GM18867 (cell line): Measurements from ENCODE around the gene LEMD2.

Experiments used
- ATAC-seq: cut with Tn5 transposase; IDR thresholded peaks from one replicate; pipeline ENCODE4 v1.9.1; 2021; ENCODE audit warnings: mild to moderate bottlenecking, moderate library complexity; ENCODE audit not compliant: unreplicated experiment

LEMD2 gene

DNA sequence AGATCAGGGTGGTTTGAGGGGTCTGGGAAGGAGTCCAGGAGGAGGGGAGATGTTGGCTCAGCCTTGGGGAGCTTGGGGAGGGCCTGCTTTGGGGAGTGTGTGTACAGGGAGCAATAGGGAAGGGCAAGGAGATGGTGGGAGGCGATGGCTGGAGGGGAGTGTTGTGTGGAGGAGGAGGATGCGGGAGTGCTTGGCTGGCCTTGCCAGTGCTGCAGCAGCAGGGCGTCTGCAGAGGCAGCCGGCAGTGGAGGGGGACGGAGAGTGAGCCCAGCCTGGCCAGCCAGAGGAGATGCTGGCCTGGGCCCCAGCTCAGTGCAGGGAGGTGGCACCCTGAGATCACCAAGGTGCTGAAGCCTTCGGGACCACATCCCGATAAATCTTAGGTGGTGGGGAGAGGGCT is 46.1 kb downstream of the LEMD2 start:
- ATAC-seq: no peak

DNA sequence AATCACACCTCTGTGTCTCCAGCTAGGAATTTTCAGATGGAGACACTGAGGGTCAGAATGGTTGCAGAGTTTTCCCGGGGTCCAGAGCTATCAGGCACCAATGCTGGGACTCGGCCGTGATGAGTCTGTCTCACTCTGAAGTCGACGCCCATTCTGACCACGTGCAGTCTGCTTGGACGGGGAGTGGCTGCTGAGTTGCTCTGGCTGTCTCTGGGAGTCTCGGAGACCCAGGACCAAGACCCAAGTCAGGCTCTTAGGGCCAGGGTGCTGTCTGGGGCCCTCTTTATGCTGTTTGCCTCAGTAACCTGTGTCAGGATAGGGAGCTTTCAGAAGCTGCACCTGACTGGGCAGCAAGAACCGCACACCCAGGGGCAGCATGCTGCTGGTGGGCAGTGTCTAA is 46.8 kb downstream of the LEMD2 start:
- no peak for ATAC-seq

DNA sequence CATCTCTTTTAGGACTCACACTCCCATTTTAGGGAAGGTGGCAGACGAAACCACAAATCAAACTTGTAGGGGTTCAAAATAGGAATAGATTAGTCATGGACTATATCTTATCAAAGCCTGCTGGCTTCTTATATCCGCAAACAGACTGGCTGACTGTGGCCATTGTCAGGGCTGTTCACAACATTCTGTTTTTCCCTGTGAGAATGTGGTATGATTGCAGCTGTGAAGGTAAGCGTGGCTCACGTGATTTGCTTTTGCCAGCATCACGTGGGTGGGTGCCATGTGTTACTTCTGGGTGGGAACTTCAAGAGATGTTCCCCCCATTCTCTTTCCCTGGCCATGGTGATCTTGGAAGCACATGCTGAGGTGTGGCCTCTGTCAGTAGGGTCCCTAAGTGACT is 48.1 kb downstream of the LEMD2 start:
- no peak for ATAC-seq

DNA sequence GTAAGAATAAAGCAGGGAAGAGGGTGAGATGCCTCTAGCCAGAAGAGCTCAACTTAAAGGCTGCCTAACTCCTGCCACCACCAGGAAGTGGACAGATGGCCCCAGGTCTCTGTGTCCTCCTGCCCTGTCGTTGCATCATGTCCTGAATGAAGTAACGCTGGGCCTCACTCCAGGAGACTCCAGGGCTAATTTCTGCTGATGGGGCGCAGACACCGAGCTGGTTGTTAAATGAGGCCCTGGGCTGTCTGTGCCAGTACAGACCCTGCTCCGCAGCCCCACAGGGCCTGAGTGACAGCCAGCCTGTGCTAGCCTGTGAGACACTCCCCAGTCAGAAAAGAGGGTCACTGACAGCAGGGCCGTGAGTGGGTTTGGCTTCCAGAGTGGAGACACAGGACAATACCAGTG is 48.7 kb downstream of the LEMD2 start:
- no peak for ATAC-seq

DNA sequence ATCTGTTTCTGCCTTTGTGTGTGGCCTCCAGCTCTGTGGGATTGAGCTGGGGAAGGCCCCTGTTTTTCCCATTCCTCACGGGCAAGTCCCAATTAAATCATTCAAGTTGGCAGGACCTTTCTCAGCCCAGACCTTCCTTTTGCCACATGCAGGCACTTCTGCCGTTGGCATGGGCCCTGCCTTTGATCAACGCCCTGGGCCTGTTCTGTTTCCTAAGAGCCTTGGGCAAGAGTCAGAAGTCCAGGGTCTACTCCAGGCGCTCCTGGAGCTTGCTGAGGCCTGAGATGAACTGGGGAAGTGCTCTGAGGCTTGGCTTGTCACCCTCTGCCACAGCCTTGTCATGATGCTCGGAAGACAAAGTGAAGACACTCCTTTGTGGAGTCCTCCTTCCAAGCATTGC is 49.4 kb downstream of the LEMD2 start:
- ATAC-seq: no peak

DNA sequence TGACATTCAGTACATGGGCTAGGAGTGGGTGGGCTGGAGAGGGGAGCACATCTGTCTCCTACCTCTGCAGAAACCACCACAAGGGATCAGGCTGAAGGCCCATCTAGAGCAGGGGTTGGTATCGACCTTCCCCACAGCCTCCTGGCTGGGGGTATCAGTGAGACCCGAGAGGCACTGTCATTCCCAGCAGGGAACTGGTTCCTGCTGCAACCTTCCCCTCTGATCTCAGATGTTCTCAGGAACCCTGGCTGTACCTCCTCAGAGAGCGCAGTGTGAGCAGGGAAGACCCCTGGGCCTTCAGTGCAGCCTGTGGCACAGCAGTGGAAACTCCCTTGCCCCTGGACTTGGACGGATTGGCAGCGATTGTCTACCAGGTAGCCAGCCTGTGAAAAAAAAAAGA is 50.1 kb downstream of the LEMD2 start:
- no peak for ATAC-seq

DNA sequence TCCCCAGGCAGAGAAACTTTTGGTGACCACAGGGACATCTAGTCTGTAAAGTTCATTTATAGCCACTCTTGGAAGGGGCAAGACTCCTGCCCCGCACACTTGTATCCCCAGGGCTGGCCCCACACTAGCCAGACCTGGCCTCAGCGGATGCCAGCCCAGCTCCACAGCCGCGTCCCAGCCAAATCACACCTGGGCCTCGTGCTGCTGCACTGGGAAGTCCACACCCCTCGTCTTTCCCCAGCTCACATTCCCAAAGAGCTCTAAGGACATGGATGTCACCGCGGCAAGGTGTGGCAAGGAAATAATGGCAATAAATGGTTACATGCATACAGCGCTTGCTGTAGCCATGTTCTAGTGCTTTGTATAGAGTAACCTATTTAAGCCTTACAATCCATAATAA is 50.8 kb downstream of the LEMD2 start:
- no peak for ATAC-seq

DNA sequence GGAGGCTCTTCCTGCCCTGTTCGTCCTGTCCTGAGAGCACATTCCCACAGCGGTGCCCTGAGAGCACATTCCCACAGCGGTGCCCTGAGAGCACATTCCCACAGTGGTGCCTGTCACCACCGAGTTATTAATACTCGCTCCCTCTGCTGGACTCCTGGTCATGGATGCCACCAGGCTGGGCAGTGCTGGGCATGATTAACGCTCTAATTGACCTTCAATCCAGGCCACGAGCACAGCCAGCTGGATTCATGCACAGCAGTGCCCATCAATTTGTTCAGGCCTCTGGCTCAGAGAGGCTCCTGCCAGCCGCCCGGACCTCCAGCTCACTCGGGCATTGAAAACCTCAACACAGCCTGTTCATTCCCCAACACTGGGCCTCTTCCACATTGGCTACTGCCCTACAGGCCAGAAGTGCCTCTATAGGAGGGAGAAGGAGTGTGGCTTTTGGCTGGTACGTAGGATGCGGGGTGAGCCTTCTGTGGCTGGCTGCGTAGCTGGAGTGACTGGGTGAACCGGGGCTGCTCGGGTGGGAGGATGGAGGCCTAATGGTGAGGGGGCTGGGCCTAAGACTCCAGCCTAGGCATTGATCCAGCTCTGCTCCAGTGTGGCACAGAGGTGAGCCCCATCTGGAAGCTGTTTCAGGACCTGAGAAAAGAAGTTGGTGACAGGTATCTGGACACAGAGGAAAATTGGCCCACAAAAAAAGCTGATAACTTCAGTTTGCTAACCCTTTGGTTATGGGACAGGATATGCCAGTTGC is 51.5 kb downstream of the LEMD2 start:
- no peak for ATAC-seq

DNA sequence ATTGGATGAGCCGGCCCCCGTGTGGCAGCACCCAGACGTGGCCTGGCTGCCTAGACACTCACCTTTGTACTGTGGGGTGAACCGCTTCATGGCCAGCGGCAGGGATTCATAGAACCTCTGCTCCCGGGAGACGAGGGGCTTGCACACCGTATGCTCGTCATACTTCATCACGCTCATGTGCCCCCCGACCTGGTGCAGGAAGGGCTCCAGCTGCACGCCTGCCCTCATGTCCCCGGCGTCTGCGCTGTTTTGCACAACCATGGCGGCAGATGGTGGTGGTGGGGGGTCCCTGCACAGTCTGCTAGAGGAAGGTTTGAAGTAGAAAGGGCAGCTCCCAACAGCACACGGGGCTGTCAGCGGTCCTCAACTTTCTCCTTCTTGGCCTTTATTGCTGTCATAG is 53.7 kb downstream of the LEMD2 start:
- ATAC-seq: no peak

DNA sequence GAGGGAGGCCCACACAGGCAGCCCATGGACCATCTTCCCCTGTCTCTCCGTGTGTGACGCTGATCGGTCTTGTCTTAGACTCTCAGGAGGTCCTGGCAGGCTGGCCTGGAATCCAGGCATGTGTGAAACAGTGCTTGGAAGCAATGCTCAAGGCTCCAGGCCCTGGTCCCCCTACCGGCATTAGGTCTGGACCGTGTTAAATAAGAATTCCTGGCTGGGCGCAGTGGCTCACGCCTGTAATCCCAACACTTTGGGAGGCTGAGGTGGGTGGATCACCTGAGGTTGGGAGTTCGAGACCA is 55.3 kb downstream of the LEMD2 start:
- ATAC-seq: no peak

DNA sequence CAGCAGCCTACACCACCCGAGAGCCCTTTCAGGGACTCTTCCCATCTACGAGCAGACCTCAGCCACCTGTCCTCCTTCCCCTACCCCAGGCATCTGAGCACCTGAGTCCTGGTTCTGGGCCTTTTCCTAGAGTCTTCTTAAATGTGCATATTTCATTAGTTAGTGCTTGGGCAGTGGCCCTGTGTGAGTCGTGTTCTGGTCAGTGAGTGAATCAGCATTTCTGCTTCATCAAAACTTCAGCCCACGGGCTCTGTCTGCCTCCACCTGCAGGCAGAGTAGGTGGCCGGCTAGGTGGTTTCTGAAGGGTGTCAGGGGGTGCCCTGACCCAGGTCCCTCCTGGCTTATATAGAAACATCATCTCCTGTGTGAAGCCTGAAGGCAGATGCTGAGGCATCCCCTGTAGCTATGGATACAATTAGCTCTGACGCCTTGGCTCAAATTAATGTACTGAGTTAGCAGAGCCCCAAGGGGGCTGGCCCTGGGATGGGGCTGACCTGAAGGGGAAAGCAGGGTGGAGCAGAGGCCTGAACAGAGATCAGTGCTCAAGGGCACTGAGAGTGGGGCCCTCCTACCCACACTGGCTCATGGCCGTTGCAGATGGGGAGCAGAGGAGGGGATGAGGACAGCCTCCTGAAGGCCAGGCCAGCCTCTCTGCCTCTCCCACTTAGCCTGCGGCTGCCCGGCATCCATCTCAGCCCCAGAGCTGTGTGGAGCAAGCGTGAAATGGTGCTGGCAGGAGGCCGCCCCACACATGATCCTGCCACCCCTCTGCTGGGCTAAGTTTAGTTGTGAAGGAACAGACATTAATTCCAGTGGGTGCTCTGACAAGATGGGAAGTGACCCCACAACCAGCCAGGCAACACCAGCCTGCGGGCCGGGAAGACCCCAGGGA is 55.9 kb downstream of the LEMD2 start:
- no peak for ATAC-seq

DNA sequence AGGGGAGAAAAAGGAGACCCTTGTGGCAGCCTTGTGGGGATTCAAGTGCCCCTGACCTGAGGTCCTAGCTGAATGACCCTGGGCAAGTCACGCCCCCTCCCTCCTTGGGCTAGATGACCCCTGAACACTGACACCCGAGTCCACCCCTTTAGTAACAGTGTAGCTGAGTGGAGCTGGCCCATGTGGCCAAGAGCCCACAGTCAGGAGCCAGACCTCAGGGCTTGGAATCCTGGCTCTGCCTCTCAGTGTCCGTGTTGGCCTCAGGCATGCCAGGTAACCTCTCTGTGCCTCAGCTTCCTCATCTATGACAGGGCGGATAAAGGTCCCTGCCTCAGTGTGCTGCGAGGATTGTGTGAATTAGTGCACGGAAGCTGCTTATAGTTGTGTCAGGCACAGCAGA is 56.5 kb downstream of the LEMD2 start:
- no peak for ATAC-seq

DNA sequence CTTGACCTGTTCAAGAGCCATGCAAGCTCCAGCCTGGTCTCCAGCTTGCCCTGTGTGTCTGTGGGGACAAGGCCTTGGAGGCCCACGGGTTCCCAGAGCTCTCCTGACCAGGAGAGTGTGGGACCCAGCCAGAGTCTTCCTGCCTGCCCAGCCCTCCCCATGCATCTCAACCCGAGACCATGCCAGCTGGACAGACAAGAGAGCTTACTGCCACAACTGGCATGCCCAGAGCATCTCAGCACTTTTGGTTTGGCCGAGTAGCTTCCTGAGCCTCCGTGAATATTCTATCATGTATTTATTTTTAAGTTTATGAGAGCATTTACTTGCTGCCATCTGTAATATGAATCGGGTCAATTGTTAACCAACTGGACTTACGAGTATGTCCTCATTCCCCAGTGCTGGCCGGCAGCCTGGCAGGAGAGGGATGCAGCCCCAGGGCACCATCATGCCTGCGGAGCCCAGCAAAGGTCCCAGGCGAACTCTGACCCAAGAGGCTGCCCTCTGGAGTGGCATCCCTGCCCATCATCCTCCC is 57.1 kb downstream of the LEMD2 start:
- ATAC-seq: no peak

DNA sequence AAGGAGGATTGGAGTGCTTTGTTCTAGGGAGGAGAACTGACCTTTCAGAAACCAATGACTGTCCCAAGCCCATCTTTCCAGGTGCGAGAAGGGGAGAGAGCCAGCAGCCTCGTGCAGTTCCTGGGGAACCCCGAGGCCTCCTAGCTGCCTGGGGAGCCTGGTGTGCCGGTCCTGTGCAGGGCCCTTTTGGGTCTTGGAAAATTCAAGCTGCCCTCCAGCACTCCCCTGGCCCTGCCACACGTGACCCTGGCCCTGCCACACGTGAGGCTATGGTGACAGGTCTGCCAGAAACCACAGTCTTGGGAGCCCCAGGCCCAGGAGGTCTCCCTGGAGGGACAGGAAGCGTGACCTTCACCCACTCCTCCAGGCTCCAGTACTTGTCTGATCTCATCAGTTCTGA is 57.9 kb downstream of the LEMD2 start:
- no peak for ATAC-seq

DNA sequence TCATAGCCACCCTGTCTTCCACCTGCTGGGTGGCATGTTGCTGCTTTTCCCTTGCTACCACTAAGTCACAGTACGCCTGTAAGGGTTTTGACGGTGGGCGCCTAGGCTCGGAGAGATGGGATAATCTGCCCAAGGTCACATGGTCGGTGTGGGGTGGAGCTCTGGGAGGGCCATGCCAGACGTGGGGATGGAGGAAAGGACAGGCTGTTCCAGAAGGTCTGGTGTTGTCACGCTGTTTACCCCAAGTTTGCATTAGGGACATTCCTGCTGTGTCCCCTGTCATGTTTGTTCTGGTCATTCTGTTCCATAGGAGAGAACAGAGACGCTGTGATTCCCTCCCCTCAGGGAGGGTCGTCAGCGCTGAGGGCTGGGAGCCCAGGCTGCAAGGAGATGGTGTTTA is 58.3 kb downstream of the LEMD2 start:
- no peak for ATAC-seq

DNA sequence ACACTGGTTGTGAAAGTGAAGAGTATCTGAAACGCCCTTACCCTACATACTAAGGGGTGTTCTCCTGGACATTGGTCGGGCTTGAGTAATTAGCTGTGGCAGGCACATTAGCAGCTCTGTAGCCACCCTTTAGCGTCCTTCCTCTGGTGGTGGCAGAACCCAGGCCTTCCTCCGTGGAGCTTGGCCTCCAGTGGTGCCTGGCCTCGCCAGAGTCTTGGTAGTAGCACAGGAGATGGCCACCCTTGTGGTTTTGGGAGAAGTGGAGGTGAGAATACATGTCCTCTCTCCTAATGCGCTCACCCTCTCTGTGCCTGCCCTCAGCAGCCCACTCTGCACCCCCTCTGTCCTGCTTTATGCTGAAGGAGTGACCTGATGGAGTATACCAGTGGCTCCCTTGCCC is 59.9 kb downstream of the LEMD2 start:
- no peak for ATAC-seq

DNA sequence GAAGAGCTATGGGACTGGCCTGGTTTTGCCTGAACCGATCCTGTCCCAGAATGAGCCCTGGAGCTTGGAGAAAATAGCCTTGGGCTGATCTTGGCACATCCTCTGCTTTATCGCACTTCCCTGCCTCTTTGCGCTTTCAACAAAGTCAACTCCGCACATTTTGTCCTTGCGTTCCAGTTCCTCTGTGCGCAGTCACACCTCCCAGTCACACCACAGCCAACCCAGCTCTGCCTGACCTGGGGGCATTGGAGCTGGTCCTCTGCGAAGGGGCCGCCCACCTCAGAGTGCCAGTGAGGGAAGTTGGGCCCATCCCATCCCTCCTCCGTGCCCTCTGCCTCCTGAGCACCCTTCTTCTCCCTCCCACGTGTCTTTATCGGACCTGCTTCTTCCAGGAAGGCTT is 60.5 kb downstream of the LEMD2 start:
- no peak for ATAC-seq

DNA sequence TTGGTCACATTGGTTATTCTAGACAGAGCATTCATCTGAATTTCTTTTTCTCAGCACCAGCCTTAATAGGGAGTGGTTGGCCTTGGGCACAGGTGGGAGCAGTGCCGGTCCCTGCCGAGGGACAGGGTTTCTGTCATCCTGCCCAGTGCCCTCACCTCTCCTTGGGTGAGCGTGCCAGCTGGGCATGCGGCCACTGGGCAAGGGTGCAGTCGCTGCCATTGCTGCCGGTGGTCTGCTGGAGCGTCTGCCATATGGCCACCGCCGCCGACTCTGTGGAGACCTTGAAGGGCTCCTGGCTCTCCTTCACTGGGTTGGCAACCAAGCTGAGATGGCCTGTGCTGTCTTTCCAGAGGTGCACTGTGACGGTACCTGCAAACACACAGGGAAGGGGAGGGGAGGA is 61.0 kb downstream of the LEMD2 start:
- ATAC-seq: no peak

DNA sequence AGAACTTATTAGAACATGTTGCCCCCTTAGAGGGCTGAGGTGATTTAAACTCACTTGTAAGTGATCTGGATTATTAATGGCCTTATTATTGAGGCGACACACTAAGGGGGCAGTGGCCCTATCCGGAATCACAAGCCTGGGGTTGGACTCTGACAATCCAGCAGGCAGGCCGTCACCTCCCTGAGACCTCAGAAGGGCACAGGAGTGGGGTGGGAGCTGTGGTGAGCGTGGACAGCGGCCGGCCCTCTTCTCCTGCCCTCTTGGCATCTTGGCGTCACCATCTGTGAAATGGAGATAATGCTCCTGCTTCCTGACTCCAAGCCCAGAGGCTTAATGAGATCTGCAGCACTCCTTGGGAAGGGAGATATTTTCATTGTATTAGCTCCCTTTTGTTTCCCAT is 61.8 kb downstream of the LEMD2 start:
- ATAC-seq: no peak

DNA sequence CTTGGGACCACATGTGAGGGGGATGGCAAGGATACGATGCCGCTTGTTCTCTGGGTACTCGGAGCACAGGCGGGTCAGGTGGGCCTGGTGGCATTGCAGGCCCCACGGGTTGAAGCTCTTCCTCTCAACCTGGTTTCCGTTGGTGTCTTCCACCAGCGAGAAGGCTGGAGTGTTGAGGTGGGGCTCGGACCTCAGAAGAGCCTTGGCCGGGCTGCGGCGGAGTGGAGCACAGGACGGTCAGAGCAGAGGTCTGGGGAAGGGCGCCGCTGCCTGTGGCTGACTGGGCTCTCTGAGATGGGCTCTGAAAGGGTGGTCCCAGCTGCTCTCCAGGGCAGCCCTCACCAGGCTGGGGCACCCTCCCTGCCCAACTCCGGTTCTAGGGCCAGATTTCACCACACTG is 62.2 kb downstream of the LEMD2 start:
- no peak for ATAC-seq

DNA sequence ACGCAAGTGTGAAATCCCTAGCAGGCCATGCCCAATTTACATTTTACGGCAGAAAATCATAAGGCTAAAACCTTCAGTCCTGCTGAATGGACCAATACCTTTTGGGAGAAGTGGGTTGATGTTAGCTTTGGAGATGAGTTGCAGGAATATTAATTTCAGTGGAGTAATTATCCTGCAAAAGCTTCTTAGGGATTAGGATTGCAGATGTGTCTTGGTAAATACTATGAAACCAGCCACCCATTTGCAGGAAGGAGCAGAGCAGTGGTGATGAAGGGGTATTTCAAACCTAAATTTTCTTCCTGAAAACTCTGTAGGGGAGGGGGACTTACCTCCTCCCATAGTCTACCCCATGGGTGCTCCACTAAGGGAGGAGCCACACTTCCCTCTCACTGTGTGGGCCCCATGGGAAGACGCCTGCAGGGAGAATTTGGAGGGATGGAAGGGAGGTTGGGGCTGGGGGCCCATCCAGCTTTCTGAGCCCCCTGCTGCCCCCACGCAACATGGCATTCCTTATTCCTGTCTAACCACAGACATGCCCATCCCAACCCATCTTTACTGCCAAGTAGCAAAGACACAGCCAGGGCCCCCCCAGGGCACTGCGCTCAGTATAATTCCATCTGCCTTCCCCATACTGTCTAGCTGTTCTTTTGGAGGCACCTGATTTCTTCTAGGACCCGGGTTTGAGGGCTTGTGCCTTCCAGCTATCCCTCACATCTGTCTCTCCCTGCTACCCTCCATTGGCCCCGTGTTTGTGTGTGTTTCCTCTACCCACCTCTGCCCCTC is 62.8 kb downstream of the LEMD2 start:
- no peak for ATAC-seq

DNA sequence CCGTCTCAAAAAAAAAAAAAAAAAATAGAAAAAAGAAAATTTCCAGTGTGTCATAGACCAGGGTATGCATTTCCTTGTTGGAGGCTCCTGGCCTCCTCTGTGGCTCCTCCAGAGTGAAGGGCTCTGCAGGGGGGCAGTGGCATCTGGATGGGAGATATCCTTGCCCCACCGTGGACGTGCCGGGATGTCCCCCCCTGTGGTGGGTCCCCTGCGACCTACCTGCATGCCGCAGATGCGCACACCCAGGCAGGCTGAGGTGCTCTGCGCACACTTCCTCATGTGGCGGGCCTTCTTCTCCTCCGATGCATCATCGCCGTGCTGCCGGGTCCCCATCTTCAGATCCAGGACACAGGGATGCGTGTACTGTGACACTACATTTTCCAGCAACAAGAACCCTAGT is 63.7 kb downstream of the LEMD2 start:
- ATAC-seq: no peak
